ENCODE data around the gene DYNLT2.

DYNLT2 gene, protein sequence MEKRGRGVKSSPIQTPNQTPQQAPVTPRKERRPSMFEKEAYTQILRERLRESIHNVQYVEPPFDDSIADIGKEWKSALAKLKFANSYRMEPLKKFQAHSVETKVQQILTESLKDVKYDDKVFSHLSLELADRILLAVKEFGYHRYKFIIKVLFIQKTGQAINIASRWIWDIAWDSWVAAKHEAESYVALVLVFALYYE

DNA sequence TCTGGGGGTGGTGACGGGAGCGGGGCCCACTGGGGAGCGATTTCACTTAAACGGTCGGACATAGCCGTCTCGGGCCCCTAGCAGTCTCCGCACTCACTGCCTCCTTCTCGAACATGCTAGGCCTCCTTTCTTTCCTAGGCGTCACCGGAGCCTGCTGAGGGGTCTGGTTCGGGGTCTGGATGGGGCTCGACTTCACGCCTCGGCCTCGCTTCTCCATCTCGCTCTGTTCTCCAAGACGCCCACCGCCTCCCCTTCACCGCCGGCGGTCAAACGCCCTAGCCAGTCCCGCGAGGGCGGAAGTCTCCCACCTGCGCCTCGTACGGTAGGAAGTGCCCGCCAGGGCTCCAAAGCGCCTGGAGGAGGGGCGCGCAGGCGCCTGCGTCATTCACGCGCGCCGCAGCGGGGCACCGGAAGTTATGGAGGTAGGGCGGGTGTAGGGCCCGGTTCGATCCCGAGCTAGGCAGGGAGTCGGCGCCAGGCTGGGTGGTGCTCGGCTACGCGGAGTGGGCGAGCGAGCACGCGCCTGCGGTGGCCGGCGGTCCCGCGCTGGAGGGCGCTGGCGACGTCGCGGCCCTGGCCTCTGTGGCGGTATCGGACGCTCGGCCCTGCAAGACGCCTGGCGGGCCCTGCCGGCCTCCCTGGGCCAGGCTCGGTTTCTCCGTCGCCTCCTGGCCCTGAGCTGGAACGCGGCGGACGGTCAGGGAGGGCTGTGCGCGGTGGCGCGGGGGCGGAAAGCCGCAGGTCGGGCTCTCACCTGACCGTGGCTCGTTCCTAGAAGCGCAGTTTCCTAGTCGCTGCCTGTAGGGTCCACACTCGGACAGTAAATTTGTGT, at the start of gene DYNLT2, which contains the start of gene ERMARD:
Gene DYNLT2, minus strand, starts transcription at position 331 of the 832 bp plus-strand sequence. Its CDS starts 114 bp downstream, at position 217.
Gene ERMARD, plus strand, starts transcription at position 381 of the 832 bp plus-strand sequence. Its CDS starts 36 bp downstream, at position 417.
- peak; percentile 94 for DNase-seq (ENCODE audit: low spot score)

DNA sequence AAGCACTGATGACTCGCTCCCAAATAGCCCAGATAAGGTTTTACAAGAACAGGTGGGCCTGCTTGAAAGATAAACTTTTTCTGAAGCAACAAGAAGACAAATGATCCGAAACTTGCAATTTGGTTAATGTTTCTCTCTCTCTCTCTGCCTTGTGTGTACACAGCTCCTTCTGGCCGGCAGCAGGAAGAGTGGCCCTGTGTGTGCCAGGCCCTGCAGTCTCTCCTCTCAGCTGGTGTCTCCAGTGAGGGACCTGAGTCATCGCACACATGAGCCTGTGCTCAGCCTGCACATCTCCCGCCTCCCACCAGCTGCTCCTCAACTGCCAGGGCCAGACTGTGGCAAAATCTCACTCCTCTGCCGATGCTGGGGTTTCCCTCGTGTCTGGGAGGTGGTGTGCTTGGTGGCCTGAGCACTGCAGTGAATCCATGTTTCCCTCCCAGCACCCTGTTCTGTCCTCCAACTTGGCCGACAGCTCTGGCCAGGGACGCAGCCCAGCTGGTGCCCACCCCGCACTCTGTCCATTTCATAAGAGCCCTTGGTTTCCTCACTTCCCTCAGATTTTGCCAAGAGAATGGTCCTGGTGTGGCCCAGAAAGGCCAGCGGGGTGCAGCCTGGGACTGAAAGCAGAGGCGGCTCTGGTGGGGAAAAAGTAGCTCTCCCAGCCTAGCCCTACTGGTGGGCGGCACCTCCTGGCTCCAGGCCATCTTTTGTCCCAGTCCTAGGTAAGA, 49.5 kb upstream of the DYNLT2 start:
- peak; percentile 84 for DNase-seq (ENCODE audit: low spot score)

GRCh38 chr6:169800116-169800667, 48.8 kb upstream of the DYNLT2 start:
- no peak for DNase-seq (ENCODE audit: low spot score)

- DNase-seq (ENCODE audit: low spot score), result peak; percentile 66
Observed at GRCh38 chr6:169799474-169799926, 48.1 kb upstream of the DYNLT2 start.

GRCh38 chr6:169798764-169799473, 47.5 kb upstream of the DYNLT2 start:
- DNase-seq (ENCODE audit: low spot score), result no peak

GRCh38 chr6:169795196-169795595, 43.8 kb upstream of the DYNLT2 start:
- no peak for DNase-seq (ENCODE audit: low spot score)

DNA sequence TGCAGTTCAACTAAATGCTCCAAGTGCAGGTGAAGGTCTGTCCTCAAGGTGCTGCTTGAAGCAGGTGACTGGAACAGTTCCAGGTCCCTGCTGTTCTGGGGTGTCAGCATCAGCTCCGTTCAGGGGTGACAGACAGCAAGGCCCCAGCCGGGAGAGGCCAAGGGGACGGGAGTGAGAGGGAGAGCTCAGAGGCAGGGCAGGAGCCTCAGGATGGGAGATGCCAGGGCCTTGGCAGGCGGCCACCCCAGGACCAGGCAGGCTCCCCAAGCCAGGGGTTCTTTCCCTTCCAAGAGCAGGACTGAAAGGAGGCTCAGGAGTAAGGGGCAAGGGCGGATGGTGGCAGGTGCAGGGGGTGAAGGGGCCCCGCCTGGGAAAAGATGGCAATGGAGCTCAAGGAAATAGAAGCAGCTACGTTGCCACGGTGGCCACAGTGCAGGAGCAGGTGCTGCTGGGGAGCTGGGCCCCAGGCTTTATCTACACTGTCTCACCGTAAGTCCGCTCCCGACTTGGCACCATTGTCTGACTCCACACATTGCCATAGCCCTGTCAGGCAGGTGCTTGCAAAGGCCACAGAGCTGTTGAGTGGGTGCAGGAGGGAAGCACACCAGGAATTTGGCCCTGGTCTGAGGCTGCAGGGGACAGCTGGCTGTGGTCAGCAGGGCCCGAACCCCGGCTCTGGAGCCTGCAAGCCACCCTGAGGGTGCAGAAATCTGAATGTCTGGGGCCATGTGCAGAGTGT, 43.1 kb upstream of the DYNLT2 start:
- DNase-seq (ENCODE audit: low spot score), result no peak

DNA sequence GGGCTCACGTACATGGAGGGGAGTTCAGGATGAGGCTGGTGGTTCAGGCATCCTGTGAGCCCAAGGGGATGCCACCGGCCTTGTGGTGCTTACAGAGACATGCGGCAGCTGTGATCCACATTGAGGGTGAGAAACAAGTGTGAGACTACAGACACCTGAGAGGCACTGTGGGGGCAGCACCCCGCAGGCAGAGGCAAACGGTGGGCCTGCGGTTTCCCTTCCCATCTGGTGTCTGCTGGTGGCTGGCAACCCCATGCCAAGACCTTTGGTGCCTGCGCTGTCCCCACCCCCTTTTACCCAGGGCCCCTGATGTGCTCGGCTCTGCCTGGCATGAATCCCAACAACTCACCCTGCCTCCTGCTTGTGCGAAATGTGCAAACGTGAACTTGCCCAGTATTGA, 42.0 kb upstream of the DYNLT2 start:
- no peak for DNase-seq (ENCODE audit: low spot score)

DNA sequence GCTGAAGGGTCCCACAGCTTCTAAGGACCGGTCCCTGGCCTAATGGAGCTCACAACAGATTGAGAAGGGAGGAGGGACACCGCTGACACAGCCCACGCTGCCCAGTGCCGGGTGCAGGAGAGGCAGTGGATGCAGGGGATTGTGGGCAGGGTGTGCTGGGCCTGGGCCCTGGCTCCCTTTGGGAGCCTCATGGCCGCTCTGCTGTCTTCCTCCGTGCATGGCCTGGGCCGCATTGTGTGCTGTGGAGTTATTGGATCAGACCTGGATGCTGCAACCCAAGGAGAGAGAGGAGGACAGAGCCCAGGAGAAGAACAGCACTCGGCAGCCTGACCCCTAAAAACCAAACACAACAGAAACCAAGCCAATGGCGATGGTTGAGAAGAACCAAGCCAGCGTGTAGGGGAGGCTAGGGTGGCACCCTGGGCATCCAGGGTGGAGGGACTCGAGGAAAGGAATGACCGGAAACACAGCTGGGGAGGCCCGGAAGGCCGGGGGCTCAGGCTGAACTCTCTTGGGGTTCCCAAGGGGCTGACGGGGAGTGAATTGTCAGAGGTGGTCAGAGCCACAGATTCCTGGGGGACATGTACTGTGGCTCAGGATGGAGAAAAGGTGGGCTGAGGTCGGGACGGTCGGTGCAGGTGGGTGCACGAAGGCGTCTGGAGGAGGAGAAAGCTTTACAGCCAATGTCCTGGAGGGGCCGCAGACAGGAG, 41.1 kb upstream of the DYNLT2 start:
- DNase-seq (ENCODE audit: low spot score), result no peak

DNA sequence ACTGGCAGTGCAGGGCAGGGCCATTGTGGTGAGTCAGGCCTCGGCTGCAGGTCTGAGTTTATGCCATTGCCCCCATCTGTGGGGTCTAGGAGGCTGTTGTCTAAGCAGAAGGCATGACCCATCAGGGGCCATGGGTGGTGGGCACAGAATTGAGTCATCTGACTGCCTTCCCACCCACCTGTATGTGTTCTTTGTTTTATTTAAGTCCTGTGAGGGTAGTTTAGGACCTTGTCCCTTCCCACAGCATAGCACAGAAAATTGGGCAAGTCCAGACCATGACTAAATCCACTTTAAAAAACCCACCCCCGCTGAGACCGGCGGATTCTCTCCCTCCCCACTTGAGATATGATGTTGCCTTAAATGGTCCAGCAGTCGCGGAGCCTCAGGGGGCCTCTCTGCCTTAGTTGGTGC, 40.4 kb upstream of the DYNLT2 start:
- DNase-seq (ENCODE audit: low spot score), result no peak

DNA sequence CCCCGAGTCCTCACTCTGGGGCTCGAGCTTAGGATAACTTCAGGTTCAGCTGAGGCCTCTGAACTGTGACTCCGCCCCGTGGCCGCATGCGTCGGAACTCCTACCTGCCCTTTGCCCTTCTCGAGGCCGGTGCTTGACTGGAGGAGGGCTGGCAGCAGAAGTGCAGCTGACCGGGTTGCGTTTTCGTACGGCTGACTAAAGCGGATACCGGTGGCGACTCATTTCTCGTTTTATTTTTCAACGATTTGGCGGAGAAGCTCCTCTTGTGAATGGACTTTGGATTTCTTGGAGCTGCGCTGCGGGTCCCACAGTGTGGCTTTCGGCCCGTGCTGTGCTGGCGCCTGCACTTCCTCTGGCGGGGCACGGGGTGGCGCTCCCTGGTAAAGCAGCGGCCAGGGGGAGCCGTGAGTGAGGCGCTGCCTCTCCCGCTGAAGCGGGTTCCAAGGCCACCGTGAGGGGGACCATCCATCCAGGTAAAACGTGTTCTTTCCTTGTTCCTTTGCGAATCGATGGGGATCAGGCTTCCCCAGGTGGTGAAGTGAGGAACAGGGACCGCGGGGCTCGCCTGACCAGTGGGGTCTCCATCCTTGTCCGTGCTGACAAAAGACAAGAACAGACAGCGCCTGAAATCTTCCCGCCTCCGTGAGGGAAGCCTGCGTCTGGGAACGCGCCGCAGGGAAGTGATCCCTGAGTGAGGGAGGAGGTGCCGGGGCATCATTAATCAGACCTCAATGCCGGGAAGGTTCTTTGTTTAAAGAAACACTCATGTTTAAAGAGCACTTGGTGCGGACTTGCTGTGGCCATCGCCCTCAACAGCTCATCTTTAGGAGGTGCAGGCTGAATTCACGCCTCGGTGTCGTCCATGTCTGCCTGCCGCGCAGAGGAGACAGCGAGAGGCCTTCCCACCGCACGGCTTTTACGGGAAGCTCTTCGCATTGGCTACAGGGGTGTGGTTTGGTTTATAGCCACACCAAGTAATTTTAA, 38.9 kb upstream of the DYNLT2 start:
- peak; percentile 93 for DNase-seq (ENCODE audit: low spot score)

DNA sequence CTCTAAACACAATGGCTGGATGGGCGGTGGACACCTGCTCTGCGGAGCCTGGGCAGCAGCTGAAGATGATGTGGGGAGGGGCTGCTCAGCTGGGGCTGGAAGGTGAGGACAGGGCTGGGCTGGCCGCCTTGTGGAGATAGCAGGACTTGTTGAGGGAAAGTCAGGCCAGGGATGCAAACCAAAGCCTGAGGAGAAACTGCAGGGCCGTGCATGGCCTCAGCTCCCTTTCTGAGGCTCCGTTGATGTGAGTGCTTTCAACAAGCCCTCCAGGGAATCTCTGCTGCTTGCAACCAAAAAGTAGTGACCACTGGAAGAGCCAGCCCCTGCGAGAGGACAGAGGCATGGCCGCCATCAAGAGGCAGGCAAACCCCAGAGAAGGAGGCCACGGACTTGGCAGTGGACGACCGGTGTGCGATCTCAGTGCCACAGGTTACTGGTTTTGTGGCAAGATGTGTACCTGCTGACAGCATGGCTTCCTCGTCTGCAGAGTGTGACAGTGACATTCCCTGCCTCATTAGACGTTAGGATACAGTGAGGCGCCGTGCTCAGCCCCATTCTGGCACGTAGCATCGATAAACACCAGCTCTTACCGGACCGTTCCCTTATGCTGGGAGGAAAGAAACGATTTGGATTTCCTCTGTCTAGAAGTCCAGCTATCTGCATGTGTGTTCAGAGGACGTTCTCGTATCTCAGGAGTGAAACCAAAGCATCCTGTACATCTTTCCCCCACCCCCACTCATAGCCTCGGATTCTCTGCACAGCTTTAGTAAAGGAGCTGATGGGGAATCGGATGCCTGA, 38.0 kb upstream of the DYNLT2 start:
- DNase-seq (ENCODE audit: low spot score), result no peak

- no peak for DNase-seq (ENCODE audit: low spot score)
Observed at GRCh38 chr6:169788809-169789145, 37.4 kb upstream of the DYNLT2 start.

DNA sequence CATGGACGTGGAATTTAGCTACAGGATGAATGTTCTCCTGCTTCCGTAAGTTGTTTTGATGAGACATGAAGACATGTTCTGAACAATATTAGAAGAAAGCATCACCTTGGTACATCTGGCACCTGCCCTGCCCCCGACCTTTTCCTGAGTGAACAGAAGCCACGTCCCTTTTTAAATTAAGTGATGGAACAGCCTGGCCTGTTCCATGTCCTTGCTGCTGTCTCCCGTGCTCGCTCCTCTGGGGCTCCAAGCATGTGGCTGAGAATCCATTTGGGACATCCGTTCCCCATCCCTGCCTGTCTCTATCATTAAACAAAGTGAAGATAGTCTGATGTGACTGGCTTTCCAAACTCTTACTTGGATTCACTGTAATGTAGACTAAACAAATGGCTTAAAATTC, 36.4 kb upstream of the DYNLT2 start:
- DNase-seq (ENCODE audit: low spot score), result no peak

GRCh38 chr6:169786349-169786748, 35.0 kb upstream of the DYNLT2 start:
- DNase-seq (ENCODE audit: low spot score), result no peak

- DNase-seq (ENCODE audit: low spot score), result no peak
Observed at GRCh38 chr6:169785566-169785965, 34.2 kb upstream of the DYNLT2 start.

DNA sequence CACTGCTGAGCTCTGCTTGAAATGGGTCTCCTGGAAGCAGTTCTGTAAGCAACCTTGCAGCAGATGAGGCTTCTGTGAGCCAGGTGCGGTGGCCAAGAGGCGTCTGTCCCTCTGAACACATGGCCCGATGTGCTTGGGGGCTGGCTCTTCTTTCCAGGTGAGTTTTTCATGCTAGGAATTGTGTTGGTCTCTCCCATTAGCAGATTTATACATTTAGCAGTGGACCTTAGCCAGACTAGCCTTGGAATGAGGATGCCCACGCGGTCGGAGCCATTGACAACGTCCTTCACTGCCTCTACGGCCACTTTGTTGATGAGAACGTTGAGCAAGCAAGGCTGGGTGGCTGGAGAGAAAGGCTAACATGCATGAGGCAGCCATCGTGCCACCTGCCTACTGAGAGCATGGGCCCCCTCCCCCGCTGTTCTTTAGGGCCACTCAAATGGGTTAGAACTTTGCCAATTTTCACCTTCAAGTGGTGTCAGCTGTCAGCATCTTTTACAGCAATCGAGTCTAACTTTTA, 33.5 kb upstream of the DYNLT2 start:
- DNase-seq (ENCODE audit: low spot score), result no peak

Measured in HuH-7 (cell line).